ENCODE data around the gene LRRC8B.

The LRRC8B gene

DNA sequence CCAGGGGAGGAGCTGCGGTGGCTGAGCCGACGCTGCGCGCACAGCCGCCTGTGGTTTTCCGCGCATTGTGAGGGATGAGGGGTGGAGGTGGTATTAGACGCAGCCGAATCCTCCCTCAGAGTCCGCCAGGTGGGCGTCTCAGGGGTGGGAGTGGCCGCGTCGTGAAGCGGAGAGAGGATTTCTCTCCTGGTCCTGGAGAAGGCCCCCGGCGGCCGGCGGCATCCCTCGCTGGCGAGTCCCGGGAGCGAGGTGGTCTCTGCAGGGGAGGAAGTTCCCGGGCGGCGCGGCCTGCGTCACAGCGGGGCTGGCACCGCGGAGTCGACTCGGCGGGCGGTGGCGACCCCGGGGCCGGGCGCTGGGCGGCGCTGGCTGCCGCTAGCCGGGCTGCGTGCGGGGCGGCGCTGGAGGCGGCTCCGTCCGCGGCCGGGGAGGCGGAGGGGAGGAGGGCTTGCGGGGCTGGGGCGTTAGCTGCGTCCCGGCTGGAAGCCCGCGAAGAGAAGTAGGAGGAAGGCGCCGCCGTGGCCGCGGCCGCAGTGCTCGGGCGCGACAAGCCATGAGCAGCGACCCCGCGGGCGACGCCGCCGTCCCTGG lies 108.1 kb downstream of the LRRC8B start, which contains the start of gene LRRC8C:
Gene LRRC8C (plus strand): TSS at position 464 of the 591 bp plus-strand sequence. CDS start 53,354 bp downstream, outside the sequence.
- peak; percentile 66 for DNase-seq (ENCODE audit: low read depth, low spot score)

DNA sequence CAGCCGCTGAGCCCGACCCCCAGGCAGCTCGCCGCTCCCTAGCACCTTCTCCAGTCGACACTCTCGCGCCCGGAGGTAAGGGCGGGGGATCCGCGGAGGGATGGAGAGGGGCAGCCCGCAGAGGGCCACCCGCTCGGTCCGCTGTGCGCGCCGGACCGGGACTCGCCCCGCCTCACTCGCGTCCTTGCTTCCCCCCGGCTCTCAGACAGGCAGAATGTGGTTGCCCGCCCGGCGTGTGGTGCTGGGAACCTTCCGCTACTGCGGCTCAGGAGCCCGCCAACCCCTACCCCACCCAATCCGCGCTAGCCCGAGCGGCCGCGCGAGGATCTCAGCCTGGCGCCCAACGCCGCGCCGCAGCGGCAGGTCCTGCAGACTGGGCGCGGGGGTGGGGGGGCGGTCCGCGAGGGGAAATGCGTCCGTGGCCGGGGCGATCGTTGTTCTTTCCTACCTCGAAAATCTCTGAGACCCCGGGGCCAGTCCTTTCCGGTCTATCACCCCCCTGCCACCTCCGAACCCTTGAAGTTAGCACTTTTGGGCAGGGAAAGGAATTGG lies 108.7 kb downstream of the LRRC8B start:
- DNase-seq (ENCODE audit: low read depth, low spot score): no peak

DNA sequence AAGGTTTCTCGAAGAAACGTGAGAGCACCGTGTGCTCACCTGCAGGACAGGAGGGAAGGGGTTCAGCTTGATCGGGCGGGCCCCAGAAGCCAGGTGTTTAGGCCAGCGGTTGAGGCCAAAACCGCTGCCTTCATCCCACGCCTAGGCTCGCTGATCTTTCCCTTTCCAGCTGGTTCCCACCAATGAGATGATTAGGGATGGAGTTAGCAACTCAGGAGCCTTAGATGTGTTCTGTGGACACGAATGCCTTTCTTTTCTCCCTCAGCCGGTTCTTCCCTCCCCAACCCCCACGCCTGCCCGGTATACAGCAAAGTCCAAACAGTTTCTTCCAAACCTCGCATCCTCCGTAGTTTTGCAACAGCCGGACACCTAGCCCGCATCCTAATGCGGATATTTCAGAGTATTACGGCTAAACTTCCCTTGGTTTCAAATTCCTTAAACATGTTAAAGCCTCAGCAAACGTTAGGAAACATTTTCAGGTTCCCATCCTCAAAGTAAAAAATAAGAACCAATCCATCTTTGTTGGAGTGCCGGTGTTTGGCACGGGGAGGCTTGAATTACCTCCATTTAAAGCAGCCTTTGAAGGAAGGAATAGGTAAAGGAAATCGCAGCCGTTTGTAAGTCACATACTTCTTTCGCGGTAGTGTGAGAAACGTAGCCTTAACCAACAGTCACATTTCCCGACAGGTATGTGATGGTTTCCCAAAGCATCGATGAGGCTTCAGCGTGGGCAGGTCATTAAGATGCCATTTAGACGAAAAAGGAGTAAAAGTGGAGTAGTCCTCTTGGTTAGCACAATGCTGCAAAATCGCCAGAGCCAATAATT lies 109.4 kb downstream of the LRRC8B start:
- DNase-seq (ENCODE audit: low read depth, low spot score): no peak

DNA sequence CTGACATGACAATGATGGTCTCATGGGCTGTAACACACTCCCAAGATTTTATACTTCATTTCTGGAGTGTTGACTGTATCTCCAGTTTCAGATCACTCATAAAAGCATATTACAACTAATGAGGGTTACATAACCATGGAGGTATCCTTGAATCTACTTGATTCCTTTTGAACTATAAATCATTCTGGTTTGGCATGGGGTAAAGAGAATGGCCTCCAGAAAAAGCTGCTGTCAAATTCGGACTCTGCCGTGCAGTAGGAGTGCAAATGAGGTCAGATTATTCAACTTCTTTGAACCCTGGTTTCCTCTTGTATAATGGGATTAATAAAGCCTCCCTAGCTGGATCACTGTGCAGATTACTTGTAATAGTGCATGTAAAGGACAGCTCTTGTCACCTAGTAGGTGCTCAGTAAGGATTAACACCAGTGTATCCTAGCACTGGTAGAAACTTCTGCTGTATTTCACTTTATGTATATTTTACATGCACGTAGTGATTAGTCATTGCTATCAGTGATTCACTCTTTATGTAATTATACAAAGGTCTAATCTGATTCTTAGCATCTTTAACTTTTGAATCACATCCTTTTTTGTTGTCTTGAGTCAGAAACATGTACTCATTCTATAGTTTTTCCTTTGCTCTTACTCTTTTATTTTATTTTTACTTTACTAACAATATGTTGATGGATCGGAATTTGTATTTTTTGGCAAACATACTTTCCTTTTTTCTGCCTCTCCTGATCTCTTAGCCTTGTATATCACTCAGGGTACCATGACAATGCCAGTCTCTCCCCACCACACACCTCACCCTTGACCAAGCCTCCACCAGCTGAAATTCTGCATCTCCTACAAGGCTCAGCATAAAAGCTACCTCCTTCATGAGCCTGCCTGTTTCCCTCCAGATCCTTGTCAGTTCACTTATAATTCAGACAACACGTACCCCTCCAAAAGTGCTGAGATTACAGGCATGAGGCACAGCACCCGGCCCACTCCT lies 111.5 kb downstream of the LRRC8B start:
- DNase-seq (ENCODE audit: low read depth, low spot score): no peak

DNA sequence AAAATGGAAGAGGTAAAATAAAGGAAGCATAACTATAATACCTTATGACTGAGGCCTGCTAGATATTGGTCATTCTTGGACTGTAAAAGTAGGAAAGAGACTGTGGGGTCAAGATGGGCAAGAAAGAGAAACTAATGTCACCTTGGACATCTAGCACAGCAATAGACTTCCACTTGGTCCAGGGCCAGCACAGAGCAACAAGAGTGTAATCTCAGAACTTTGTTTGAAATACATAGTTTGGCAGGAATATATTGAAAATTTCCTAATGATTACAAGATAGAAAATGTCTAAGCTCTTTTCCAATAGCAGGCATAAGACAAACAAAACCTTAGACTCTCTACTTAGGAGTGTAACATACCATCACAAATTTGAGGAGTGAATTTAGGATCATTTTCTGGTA lies 112.9 kb downstream of the LRRC8B start:
- no peak for DNase-seq (ENCODE audit: low read depth, low spot score)

DNA sequence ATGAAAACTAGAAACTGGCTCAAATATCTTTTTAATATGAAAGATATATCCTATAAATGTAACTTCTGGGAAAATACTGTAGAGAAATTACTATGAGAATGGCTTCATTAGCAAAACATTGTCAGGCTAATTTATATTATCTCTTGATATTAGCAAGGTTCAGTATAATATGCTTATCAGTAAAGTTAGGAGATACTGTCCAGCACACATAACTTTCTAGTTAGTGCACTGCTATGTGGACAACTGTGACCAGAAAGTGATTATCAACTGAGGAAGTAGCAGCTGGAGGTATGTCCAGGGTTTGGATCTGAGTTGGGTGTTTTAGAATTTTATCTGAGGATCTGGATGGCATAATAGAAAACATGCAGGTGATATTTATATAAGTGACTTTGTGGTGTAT lies 115.8 kb downstream of the LRRC8B start:
- no peak for DNase-seq (ENCODE audit: low read depth, low spot score)

DNA sequence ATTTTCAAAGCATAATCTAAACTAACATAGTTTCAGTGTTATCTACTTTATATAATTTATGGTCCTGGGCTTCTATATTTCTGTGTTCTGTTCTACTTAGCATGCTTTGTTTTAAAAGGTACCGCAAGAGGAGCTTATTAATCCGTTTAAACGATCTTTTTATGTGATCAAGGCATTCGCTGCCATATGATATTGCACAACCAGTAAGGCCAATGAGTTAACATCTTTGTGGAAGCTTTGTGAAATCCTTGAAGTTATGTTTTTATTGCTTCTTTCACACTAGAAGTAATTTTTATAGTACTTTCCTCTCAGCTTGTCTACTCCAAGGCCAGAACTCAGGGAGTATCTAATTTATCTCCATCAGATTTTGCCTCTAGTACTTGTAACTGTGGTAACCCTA lies 117.2 kb downstream of the LRRC8B start:
- DNase-seq (ENCODE audit: low read depth, low spot score): no peak

DNA sequence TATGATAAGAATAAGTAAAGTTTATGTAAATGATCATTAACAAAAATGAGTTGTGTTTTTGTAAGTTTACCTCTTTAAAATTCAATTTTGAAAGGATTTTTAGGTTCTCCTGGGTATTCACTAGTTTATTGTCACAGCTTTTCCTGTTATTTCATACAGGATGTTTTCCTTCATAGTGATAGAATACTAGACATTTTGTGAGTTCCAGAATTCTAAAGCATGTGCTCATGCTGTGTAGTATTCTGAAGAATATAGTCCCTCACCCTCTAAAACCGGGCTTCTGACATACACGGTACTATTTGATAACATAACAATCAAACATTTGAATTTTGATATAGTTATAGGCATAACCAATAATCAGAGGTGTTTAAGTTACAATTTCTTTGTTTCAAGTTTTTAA lies 118.9 kb downstream of the LRRC8B start:
- no peak for DNase-seq (ENCODE audit: low read depth, low spot score)

DNA sequence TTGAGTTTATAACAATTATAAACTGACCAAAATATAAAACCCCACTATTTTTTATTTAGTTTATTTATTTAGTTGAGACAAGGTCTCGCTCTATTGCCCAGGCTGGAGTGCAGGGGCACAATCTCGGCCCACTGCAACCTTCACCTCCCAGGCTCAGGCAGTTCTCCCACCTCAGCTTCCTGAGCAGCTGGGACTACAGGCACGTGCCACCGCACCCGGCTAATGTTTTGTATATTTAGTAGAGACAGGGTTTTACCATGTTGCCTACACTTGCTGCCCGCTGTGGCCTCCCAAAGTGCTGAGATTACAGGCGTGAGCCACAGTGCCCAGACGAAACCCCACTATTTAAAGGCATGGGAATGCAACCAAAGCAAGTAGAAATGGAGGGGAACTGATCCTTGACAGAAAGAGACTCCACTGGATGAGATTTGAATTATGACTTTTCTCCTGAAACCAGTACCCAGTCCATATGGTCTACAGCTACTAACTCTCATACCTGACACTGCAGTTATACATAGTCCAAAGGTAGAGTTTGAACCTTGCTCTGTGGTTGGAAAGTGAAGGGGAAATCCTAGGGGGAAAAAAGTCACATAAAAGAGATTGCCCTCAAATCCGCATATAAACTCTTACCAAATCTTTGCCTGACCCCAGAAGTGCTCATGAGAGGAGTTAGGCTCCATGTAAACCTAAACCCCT lies 119.6 kb downstream of the LRRC8B start:
- DNase-seq (ENCODE audit: low read depth, low spot score): no peak

DNA sequence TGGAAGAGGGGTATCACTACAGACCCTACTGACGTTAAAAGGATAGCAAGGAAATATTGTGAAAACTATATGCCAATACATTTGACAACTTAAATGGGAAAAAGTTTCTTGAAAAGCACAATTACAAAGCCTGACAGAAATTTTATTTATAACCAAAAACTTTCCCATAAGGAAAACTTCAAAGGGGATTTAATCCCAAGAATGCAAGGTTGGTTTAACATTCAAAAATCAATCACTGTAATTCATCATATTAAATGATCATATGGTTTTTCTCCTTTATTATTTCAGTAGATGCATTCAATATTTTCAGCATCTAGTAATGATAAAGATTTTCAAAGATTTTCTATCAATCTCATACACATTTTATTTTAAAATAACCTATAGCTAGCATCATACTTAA lies 121.6 kb downstream of the LRRC8B start:
- no peak for DNase-seq (ENCODE audit: low read depth, low spot score)
